GM18505 (cell line): Measurements from ENCODE around the gene CLTA.
"Not testable (repeated sequence)": the region's sequence is repeated elsewhere in the genome, so short reads cannot be mapped to it uniquely, and the experiment has no call there.

ENCODE experiments used
- ATAC-seq: cut with Tn5 transposase; IDR thresholded peaks from one replicate; pipeline ENCODE4 v1.9.1; 2021; ENCODE audit not compliant: unreplicated experiment
- POLR2A ChIP-seq: IDR thresholded peaks from 4 replicates; pipeline ENCODE4 v1.6.1; 2011; ENCODE audit warnings: borderline replicate concordance; ENCODE audit not compliant: insufficient read depth, insufficient read length; ENCODE audit errors: extremely low read depth

Gene CLTA

GRCh38 chr9:36210722-36211121 lies 20.0 kb downstream of the CLTA start:
- no peak for TF ChIP-seq POLR2A
- ATAC-seq = no peak

DNA sequence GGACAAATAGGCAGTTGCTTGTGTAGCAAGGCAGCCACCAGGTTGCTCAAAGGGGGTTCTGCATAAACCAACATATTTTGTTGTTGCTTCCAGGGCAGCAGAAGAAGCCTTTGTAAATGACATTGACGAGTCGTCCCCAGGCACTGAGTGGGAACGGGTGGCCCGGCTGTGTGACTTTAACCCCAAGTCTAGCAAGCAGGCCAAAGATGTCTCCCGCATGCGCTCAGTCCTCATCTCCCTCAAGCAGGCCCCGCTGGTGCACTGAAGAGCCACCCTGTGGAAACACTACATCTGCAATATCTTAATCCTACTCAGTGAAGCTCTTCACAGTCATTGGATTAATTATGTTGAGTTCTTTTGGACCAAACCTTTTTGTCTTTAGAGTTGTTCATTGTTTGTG lies 20.8 kb downstream of the CLTA start:
- ATAC-seq = no peak
- TF ChIP-seq POLR2A = no peak

DNA sequence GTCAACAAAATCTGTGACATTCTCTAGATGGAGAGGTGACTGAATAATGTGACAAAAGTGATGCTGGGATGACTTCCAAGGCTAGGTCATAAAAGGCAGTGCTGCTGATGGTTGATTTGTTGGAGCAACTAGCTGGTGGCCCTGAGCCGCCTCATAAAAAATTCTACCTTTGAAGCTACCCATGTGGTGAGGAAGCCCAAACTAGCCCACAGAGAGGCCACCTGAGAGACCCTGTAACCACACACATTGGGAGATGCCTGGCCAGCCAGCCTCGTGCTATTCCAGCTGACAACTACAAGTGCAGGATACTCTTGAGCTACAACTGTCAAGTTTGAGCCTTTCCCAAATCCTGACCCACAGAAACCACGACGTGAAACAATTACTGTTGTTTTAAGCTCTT lies 22.7 kb downstream of the CLTA start:
- ATAC-seq = no peak
- TF ChIP-seq POLR2A = no peak

DNA sequence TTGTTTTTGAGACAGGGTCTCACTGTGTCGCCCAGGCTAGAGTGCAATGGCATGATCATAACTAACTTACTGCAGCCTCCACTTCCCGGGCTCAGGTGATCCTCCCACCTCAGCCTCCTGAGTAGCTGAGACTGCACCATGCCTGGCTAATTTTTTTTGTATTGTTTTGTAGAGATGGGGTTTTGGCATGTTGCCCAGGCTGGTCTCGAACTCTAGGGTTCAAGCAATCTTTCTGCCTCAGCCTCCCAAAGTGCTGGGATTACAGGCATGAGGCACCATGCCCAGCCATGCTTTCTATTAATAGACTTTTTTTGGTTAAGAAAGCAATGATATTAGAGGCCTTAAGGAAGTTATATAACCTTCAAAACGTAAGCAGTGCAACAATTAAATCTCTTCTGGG lies 23.3 kb downstream of the CLTA start:
- TF ChIP-seq POLR2A = no peak
- ATAC-seq = no peak

DNA sequence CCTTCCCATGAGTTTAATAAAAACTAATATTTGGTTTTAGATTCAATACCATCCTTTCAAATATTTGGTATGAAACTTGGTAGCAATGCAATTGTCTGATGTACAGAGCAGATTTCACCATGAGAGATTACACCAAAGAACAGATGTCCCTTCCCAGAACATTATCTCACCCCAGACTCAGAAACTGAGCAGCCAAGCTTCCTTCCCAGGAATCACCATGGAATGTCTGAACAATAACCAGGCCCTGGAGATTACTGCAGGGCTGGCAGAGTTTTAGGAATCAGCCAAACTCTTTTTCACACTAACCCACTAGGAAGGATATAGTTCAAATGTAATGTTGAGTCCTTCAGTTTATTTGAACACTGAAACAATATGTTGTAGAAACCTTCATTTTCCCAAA lies 23.9 kb downstream of the CLTA start:
- TF ChIP-seq POLR2A = no peak
- no peak for ATAC-seq

- ATAC-seq = no peak
- TF ChIP-seq POLR2A = no peak
These were observed 26.7 kb downstream of the CLTA start for GRCh38 chr9:36217256-36217968.

- ATAC-seq = no peak
- TF ChIP-seq POLR2A = no peak
These were observed 27.3 kb downstream of the CLTA start for GRCh38 chr9:36218011-36218410.

- no peak for TF ChIP-seq POLR2A
- no peak for ATAC-seq
These were observed 27.7 kb downstream of the CLTA start for GRCh38 chr9:36218411-36218901.

DNA sequence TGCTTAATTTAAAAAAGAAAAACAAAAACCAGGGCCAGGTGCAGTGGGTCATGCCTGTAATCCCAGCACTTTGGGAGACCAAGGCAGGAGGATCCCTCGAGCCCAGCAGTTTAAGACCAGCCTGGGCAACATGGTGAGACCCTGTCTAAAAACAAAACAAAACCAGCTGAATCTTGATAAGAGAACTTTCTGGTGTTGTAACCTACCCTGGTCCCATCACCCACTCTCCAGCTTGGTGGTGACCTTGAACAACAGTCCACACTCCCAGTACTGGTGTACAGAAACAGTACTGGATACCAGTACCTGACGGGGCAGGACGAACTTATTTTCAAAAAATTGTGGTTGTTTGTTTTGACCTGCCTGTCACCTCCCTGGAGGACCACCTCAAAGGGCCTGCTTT lies 30.9 kb downstream of the CLTA start:
- no peak for ATAC-seq
- TF ChIP-seq POLR2A = no peak

- no peak for ATAC-seq
- TF ChIP-seq POLR2A = no peak
These were observed 31.7 kb downstream of the CLTA start for GRCh38 chr9:36222449-36222848.

- no peak for ATAC-seq
- TF ChIP-seq POLR2A = no peak
These were observed 46.5 kb downstream of the CLTA start for GRCh38 chr9:36237230-36237629.

- not testable (repeated sequence) for ATAC-seq
These were observed 48.5 kb downstream of the CLTA start for GRCh38 chr9:36239205-36239604.

- not testable (repeated sequence) for ATAC-seq
These were observed 49.0 kb downstream of the CLTA start for GRCh38 chr9:36239675-36240074.

GRCh38 chr9:36245906-36246305 lies 55.2 kb downstream of the CLTA start:
- no peak for ATAC-seq
- no peak for TF ChIP-seq POLR2A

DNA sequence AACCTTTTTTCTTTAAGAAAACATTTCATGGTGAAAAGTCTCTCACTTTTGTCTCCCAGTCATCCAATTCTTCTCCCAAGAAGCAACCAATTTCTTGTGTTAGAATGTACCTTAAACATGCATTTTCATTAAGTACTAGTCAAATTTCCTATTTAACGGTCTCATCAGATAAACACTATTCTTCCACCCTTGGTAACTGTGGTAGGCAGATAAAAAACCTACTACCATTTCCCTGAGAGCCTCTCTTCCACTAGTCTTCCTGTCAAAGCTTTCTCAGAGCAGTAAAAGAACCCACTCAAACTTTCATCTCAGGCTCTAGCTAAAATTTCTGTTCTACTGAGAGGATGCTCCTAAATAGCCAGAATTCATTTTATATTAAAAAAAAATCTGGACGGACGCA lies 56.6 kb downstream of the CLTA start:
- TF ChIP-seq POLR2A = no peak

DNA sequence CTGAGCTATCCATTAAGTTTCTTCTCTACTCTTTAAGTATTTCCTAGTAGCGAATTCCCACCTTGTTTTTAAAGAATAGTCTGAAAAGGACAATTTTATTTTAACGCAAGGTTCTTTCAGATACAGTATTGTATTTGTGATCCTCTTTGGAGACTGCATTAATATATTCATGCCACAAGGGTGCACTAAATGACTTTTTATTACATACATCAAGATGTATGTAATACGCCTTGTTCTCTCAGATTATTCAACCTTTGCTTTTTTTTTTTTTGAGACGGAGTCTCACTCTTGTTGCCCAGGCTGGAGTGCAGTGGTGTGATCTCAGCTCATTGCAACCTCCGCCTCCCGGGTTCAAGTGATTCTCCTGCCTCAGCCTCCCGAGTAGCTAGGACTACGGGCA lies 57.3 kb downstream of the CLTA start:
- not testable (repeated sequence) for ATAC-seq

More for the DNA sequence above, 56.6 kb downstream of the CLTA start:
- no peak for ATAC-seq
